GM21737 (cell line): ENCODE results near the gene ABHD10.
"Not testable (repeated sequence)": the region's sequence is repeated elsewhere in the genome, so short reads cannot be mapped to it uniquely, and the experiment has no call there.

Experiments
- ATAC-seq: cut with Tn5 transposase; IDR thresholded peaks from one replicate; pipeline ENCODE4 v1.9.1; 2021; ENCODE audit warnings: mild to moderate bottlenecking, moderate library complexity; ENCODE audit not compliant: unreplicated experiment

The ABHD10 gene

GRCh38 chr3:112027826-112028225, 49.0 kb downstream of the ABHD10 start:
- no peak for ATAC-seq

GRCh38 chr3:112030901-112031300, 52.1 kb downstream of the ABHD10 start:
- no peak for ATAC-seq

- ATAC-seq: no peak
Observed at GRCh38 chr3:112032098-112032731, 53.4 kb downstream of the ABHD10 start.

- ATAC-seq: no peak
Observed at GRCh38 chr3:112034436-112034835, 55.6 kb downstream of the ABHD10 start, which contains the start of gene TMPRSS7. TSS of gene TMPRSS7 (plus strand) at chr3:112034736. CDS start at chr3:112034846, 110 bp downstream.

GRCh38 chr3:112035241-112035640, 56.4 kb downstream of the ABHD10 start:
- no peak for ATAC-seq

- ATAC-seq: not testable (repeated sequence)
Observed at GRCh38 chr3:112037194-112037593, 58.4 kb downstream of the ABHD10 start.

- ATAC-seq: no peak
Observed at GRCh38 chr3:112038863-112039262, 60.0 kb downstream of the ABHD10 start.

- ATAC-seq: no peak
Observed at GRCh38 chr3:112041321-112041720, 62.5 kb downstream of the ABHD10 start.

- ATAC-seq: no peak
Observed at GRCh38 chr3:112042842-112043280, 64.0 kb downstream of the ABHD10 start.
